ENCODE measurements around the gene DGKG. TPM values are rescaled to one million over a fixed set of nuclear protein-coding genes. Genes with fewer than 3 reads are reported as not detected.

Gene DGKG
- total and polyA plus RNA-seq, 8 donors = 0.12 to 26.3 (median 2.7) TPM

DNA sequence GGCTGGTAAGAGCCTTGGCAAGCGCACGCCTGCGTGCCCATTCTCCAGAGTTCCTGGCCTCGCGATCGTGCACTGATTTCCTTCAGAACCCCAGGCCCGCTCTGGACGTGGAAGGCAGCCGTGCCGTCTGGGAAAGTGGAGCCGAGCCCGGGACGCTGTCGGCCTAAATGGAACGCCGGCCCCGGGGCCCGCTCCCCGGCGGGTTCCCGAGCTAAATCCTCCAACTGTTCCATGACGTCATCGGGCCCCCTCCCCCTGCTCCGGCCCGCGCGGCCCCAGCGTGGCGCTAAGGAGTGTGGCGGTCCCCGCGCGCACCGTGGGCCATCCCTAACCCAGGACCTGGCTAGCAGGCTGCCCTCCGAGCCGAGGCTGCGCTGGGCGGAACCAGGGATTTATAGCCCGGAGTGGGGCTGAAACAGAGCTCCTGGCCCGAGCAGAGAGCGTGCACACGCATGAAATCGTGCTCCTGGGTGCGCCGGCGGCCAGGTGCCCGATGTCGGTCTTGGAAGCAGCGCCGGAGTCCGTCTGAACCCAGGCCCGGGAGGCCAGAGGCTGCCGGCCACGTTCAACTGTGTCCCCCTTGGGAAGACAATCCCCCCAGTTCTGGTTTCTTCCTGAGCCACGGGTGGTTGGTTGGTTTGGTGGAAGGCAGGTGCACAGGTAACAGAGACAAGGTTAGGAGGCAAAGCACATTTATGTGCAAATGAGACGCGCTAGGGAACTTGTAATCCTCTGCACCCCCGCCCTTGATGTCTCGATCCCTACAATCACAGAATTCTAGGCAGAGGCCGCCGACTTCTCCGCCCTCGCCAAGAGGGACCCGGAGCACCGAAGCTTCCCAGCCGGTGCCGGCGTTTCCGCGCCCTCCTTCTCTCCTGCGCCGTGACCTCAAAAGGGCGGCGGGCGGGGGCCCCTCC lies 168.2 kb downstream of the DGKG start:
- WGBS, 5 donors = 20 to 65% (median 39%) methylated on average over 29 to 75 of the region's 75 CpGs
- Histone ChIP-seq H3K27ac (peak overlapping the region in 1 of 5 donors; percentile 16), H3K4me1 (peaks cover 8 to 16% (median 10%) of the 10 kb centered on the region in 4 donors), H3K27me3 (peaks cover 0 to 23% (median 14%) of the 10 kb centered on the region in 3 donors), H3K36me3 (no peaks in the 10 kb centered on the region), H3K4me3 (peak overlapping the region; percentile 19 to 29 (median 27)), H3K9me3 (no peaks in the 10 kb centered on the region)
- DNase-seq = peak in 1 of 2 donors; percentile 81
- intact Hi-C loops (cut with DNase I; ENCODE audit: low total_unique reads) = no loop called here
- TF ChIP-seq POLR2A (IDR thresholded peaks at IDR 0.05) (no peak), POLR2AphosphoS5 (IDR thresholded peaks at IDR 0.05) (no peak), EP300 (IDR thresholded peaks at IDR 0.05) (no peak)
- TF ChIP-seq, protein P1, sequence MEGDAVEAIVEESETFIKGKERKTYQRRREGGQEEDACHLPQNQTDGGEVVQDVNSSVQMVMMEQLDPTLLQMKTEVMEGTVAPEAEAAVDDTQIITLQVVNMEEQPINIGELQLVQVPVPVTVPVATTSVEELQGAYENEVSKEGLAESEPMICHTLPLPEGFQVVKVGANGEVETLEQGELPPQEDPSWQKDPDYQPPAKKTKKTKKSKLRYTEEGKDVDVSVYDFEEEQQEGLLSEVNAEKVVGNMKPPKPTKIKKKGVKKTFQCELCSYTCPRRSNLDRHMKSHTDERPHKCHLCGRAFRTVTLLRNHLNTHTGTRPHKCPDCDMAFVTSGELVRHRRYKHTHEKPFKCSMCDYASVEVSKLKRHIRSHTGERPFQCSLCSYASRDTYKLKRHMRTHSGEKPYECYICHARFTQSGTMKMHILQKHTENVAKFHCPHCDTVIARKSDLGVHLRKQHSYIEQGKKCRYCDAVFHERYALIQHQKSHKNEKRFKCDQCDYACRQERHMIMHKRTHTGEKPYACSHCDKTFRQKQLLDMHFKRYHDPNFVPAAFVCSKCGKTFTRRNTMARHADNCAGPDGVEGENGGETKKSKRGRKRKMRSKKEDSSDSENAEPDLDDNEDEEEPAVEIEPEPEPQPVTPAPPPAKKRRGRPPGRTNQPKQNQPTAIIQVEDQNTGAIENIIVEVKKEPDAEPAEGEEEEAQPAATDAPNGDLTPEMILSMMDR (IDR thresholded peaks at IDR 0.05) = no peak

DNA sequence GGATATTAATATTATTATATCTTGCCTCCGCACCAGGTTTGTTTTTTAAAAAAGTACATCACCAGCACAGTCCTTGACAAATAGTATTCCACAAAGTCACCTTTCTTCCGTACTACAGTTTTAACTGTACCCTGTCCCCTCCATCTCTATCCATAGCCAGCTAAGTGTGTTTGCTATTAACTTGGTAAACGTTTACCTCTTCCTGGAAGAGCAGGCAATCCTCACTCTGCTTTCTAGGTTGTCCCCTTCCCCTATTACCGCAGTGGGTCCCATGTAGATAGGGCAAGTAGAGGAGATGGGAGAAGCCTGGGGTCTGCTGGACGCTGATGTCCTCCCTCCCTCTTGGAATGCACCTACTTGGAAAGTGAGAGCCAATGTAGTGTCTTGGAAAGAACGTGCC lies 169.2 kb downstream of the DGKG start:
- no peak overlapping the region for H3K4me3 ChIP-seq
- 70 to 76% (median 73%) methylated on average over 6 of the region's 6 CpGs for WGBS, 5 donors

GRCh38 chr3:186189492-186189891 lies 172.5 kb downstream of the DGKG start:
- intact Hi-C loops (cut with DNase I; ENCODE audit: low total_unique reads) = no loop called here
- H3K27me3 ChIP-seq = peaks cover 0 to 17% (median 14%) of the 10 kb centered on the region in 3 donors
- 41 to 60% (median 58%) methylated on average over 2 of the region's 2 CpGs for WGBS, 5 donors
- H3K4me3 ChIP-seq = no peak overlapping the region
- no peak overlapping the region for H3K27ac ChIP-seq
- TF ChIP-seq POLR2AphosphoS5 (IDR thresholded peaks at IDR 0.05) = peak in 1 of 3 donors; percentile 20
- TF ChIP-seq, protein P1 (IDR thresholded peaks at IDR 0.05) = no peak
- no peak for DNase-seq
- peaks cover 8 to 16% (median 10%) of the 10 kb centered on the region in 4 donors for H3K4me1 ChIP-seq
- H3K9me3 ChIP-seq = no peaks in the 10 kb centered on the region
- H3K36me3 ChIP-seq = peaks cover 0 to 12% (median 0%) of the 10 kb centered on the region in 4 donors

More for the DNA sequence above, 169.2 kb downstream of the DGKG start:
- intact Hi-C loops (cut with DNase I; ENCODE audit: low total_unique reads) = no loop called here
- TF ChIP-seq, protein P1 (IDR thresholded peaks at IDR 0.05) = no peak
- TF ChIP-seq POLR2AphosphoS5 (IDR thresholded peaks at IDR 0.05) = no peak
- H3K27ac ChIP-seq = no peak overlapping the region
- H3K4me1 ChIP-seq = peaks cover 8 to 16% (median 10%) of the 10 kb centered on the region in 4 donors
- H3K36me3 ChIP-seq = peaks cover 0 to 3% (median 0%) of the 10 kb centered on the region in 4 donors
- H3K27me3 ChIP-seq = peaks cover 0 to 23% (median 14%) of the 10 kb centered on the region in 3 donors
- DNase-seq = no peak
- no peaks in the 10 kb centered on the region for H3K9me3 ChIP-seq

DNA sequence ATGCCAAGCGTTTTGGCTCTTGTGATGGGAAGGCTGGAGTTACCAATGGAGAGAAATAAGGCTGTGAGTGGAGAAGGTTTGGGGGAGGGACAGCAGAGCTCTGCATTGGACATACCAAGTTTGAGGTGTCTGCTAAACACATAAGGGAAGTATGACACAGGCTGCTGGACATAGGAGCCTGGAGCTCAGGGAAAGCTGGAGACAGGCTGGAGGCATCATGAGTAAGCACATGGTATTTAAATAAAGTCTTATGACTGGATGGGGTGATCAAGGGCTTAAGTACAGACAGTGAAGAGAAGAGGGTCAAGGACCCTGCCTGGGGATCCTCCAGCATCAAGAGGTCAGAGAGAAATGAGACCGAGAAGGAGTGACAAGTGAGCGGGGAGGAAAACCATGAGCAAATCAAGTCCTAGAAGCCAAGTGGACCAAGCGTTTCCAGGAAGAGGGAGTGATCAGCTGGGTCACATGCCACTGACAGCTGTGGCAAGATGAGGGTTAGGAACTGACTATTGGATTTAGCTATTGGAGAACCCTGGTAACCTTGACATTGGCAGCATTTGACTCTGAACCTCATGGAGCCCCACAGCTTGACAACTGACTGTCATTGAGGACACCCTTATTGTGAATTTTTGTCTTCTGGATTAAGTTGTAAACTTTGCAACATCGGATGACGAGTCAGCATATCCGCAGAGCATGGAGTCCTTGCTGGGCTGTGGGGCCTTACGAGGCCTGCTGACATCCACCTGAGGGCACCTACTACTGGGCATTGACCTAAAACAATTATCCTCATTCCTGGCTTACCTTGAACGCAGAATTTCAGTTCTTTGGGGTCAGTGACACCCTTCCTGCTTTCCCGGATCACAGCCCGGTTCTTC lies 174.4 kb downstream of the DGKG start:
- Histone ChIP-seq H3K27ac (no peak overlapping the region), H3K9me3 (no peaks in the 10 kb centered on the region), H3K4me1 (no peaks in the 10 kb centered on the region), H3K36me3 (peaks cover 0 to 12% (median 0%) of the 10 kb centered on the region in 4 donors), H3K4me3 (no peak overlapping the region), H3K27me3 (no peaks in the 10 kb centered on the region)
- TF ChIP-seq, protein P1 (IDR thresholded peaks at IDR 0.05) = no peak
- TF ChIP-seq POLR2A (IDR thresholded peaks at IDR 0.05) = no peak
- TF ChIP-seq EP300 (IDR thresholded peaks at IDR 0.05) = no peak
- TF ChIP-seq POLR2AphosphoS5 (IDR thresholded peaks at IDR 0.05) = no peak
- intact Hi-C loops (cut with DNase I; ENCODE audit: low total_unique reads) = no loop called here
- 81 to 91% (median 82%) methylated on average over 11 of the region's 11 CpGs for WGBS, 5 donors
- DNase-seq = no peak
